ENCODE data around the gene MRPS7.

DNA sequence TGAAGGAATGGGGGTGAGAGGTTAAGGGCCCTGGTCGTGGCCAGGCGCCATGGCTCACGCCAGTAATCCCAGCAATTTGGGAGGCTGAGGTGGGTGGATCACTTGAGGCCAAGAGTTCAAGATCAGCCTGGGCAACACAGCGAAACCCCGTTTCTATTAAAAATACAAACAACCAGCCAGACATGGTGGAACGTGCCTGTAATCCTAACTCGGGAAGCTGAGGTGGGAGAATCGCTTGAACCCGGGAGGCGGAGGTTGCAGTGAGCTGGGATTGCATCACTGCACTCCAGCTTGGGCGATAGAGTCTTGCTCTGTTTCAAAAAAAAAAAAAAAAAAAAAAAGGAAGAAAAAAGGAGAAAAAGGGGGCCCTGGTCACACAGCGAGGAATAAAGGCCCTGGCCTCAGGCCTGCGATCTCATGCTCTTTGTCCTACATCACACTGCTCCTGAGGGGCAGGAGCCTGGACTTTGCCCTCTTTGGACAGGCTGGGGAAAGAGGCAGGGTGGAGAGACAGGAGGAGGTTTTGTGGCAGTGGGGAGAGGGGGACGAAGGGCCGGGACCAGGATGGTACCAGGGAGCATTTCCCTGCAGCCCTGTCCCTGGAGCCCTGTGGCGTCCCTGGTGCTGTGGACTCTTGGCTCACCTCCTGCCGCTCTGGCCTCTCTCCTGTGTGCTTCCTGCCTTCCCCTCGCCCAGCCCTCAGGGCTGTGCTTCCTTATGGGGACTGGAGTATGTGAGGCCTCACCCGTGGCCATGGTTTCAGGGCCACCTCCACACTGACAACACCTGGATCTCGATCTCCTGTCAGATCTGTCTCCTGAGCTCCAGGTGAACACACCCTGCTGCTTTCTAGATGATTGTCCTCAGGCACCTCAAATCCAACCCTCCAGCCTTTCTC, 47.3 kb downstream of the MRPS7 start:
- TF ChIP-seq EZH2 (IDR thresholded peaks at IDR 0.05; ENCODE audit: borderline replicate concordance) (no peak), EZH2phosphoT487 (IDR thresholded peaks at IDR 0.05; ENCODE audit: low read depth, severe bottlenecking, unreplicated experiment) (no peak)
- TF ChIP-seq, protein P1, sequence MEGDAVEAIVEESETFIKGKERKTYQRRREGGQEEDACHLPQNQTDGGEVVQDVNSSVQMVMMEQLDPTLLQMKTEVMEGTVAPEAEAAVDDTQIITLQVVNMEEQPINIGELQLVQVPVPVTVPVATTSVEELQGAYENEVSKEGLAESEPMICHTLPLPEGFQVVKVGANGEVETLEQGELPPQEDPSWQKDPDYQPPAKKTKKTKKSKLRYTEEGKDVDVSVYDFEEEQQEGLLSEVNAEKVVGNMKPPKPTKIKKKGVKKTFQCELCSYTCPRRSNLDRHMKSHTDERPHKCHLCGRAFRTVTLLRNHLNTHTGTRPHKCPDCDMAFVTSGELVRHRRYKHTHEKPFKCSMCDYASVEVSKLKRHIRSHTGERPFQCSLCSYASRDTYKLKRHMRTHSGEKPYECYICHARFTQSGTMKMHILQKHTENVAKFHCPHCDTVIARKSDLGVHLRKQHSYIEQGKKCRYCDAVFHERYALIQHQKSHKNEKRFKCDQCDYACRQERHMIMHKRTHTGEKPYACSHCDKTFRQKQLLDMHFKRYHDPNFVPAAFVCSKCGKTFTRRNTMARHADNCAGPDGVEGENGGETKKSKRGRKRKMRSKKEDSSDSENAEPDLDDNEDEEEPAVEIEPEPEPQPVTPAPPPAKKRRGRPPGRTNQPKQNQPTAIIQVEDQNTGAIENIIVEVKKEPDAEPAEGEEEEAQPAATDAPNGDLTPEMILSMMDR (IDR thresholded peaks at IDR 0.05; ENCODE audit: poor library complexity): no peak

All from hepatocyte (in vitro differentiated cells).